ENCODE measurements around the gene FANCG. TPM values are rescaled to one million over a fixed set of nuclear protein-coding genes. Genes with fewer than 3 reads are reported as not detected.
A peak's percentile ranks its signal among the peaks of the same experiment; 100 is the strongest.

FANCG gene
- total and polyA plus RNA-seq, 2 donors from 2014 or later = 13.5 to 13.8 TPM

GRCh38 chr9:35027860-35028259, 51.9 kb downstream of the FANCG start:
- FAIRE-seq (no peak), DNase-seq (peak in 1 of 5 donors; percentile 20)
- H3K27ac ChIP-seq (ENCODE audit: low read depth in 2 of 2, low read length in 2 of 2) = no peak overlapping the region
- H3K4me3 ChIP-seq (ENCODE audit: low read length in 3 of 3) = no peak overlapping the region
- intact Hi-C loops (cut with DNase I) = no loop called here
- H3K9ac ChIP-seq (ENCODE audit: low read length in 3 of 3) = no peak overlapping the region
- H3K4me1 ChIP-seq (ENCODE audit: control insufficient read depth in 2 of 3, insufficient read depth in 2 of 3, low read depth in 1 of 3, low read length in 3 of 3) = no peaks in the 10 kb centered on the region
- H3K9me3 ChIP-seq (ENCODE audit: control insufficient read depth in 2 of 3, insufficient read depth in 1 of 3, low read length in 3 of 3) = no peaks in the 10 kb centered on the region
- H3K36me3 ChIP-seq (ENCODE audit: control insufficient read depth in 2 of 3, insufficient read depth in 3 of 3, low read length in 3 of 3) = peaks cover 0 to 4% (median 0%) of the 10 kb centered on the region in 3 donors
- no peak for TF ChIP-seq CTCF (IDR thresholded peaks at IDR 0.05; ENCODE audit: borderline replicate concordance, extremely low read depth, insufficient read depth)
- H3K27me3 ChIP-seq (ENCODE audit: control insufficient read depth, insufficient read depth, low read length) = no peaks in the 10 kb centered on the region

GRCh38 chr9:35027374-35027773, 52.4 kb downstream of the FANCG start:
- no peak overlapping the region for H3K27ac ChIP-seq (ENCODE audit: low read depth in 2 of 2, low read length in 2 of 2)
- no peak overlapping the region for H3K4me3 ChIP-seq (ENCODE audit: low read length in 3 of 3)
- intact Hi-C loops (cut with DNase I) = no loop called here
- no peak for TF ChIP-seq CTCF (IDR thresholded peaks at IDR 0.05; ENCODE audit: borderline replicate concordance, extremely low read depth, insufficient read depth)
- H3K36me3 ChIP-seq (ENCODE audit: control insufficient read depth in 2 of 3, insufficient read depth in 3 of 3, low read length in 3 of 3) = peaks cover 0 to 4% (median 0%) of the 10 kb centered on the region in 3 donors
- no peaks in the 10 kb centered on the region for H3K27me3 ChIP-seq (ENCODE audit: control insufficient read depth, insufficient read depth, low read length)
- H3K9ac ChIP-seq (ENCODE audit: low read length in 3 of 3) = no peak overlapping the region
- DNase-seq (no peak), FAIRE-seq (no peak)
- no peaks in the 10 kb centered on the region for H3K4me1 ChIP-seq (ENCODE audit: control insufficient read depth in 2 of 3, insufficient read depth in 2 of 3, low read depth in 1 of 3, low read length in 3 of 3)
- no peaks in the 10 kb centered on the region for H3K9me3 ChIP-seq (ENCODE audit: control insufficient read depth in 2 of 3, insufficient read depth in 1 of 3, low read length in 3 of 3)

- no peak for FAIRE-seq
These were observed 53.1 kb downstream of the FANCG start for GRCh38 chr9:35026671-35027070.

More at GRCh38 chr9:35026671-35027070, 53.1 kb downstream of the FANCG start:
- H3K4me1 ChIP-seq (ENCODE audit: control insufficient read depth in 2 of 3, insufficient read depth in 2 of 3, low read depth in 1 of 3, low read length in 3 of 3) = no peaks in the 10 kb centered on the region
- H3K27me3 ChIP-seq (ENCODE audit: control insufficient read depth, insufficient read depth, low read length) = no peaks in the 10 kb centered on the region
- DNase-seq = peak in 1 of 5 donors; percentile 7
- intact Hi-C loops (cut with DNase I) = no loop called here
- no peaks in the 10 kb centered on the region for H3K9me3 ChIP-seq (ENCODE audit: control insufficient read depth in 2 of 3, insufficient read depth in 1 of 3, low read length in 3 of 3)
- H3K4me3 ChIP-seq (ENCODE audit: low read length in 3 of 3) = no peak overlapping the region
- no peak overlapping the region for H3K9ac ChIP-seq (ENCODE audit: low read length in 3 of 3)
- H3K36me3 ChIP-seq (ENCODE audit: control insufficient read depth in 2 of 3, insufficient read depth in 3 of 3, low read length in 3 of 3) = peaks cover 0 to 4% (median 0%) of the 10 kb centered on the region in 3 donors
- no peak for TF ChIP-seq CTCF (IDR thresholded peaks at IDR 0.05; ENCODE audit: borderline replicate concordance, extremely low read depth, insufficient read depth)
- no peak overlapping the region for H3K27ac ChIP-seq (ENCODE audit: low read depth in 2 of 2, low read length in 2 of 2)

Other genes with a start within 250 kb of the FANCG start
- 0.98 TPM for gene PHF24, start 121.7 kb downstream of the FANCG start, total RNA-seq
- gene PHF24, start 121.7 kb downstream of the FANCG start, polyA plus RNA-seq (ENCODE audit: insufficient read depth, low read depth, low replicate concordance) = 0.09 TPM
- gene DNAJB5, start 90.2 kb downstream of the FANCG start, total RNA-seq = 10.6 TPM
- gene DNAJB5, start 90.2 kb downstream of the FANCG start, polyA plus RNA-seq (ENCODE audit: insufficient read depth, low read depth, low replicate concordance) = 9.7 TPM
- gene VCP, start 7.3 kb downstream of the FANCG start, total RNA-seq = 167 TPM
- 118 TPM for gene VCP, start 7.3 kb downstream of the FANCG start, polyA plus RNA-seq (ENCODE audit: insufficient read depth, low read depth, low replicate concordance)
- 34.9 TPM for gene PIGO, start 16.6 kb upstream of the FANCG start, total RNA-seq
- gene PIGO, start 16.6 kb upstream of the FANCG start, polyA plus RNA-seq (ENCODE audit: insufficient read depth, low read depth, low replicate concordance) = 28.1 TPM
- 81.9 TPM for gene STOML2, start 23.2 kb upstream of the FANCG start, total RNA-seq
- gene STOML2, start 23.2 kb upstream of the FANCG start, polyA plus RNA-seq (ENCODE audit: insufficient read depth, low read depth, low replicate concordance) = 150 TPM
- gene ATOSB, start 35.9 kb upstream of the FANCG start, total RNA-seq = 18.6 TPM
- gene ATOSB, start 35.9 kb upstream of the FANCG start, polyA plus RNA-seq (ENCODE audit: insufficient read depth, low read depth, low replicate concordance) = 19.5 TPM
- 43.6 TPM for gene UNC13B, start 82.1 kb upstream of the FANCG start, total RNA-seq
- gene UNC13B, start 82.1 kb upstream of the FANCG start, polyA plus RNA-seq (ENCODE audit: insufficient read depth, low read depth, low replicate concordance) = 20.8 TPM

Measured in kidney (tissue), 14 donors.